Uterus (tissue), 4 donors: ENCODE results near the gene SMIM43. TPM values are rescaled to one million over a fixed set of nuclear protein-coding genes. Genes with fewer than 3 reads are reported as not detected.
A peak's percentile ranks its signal among the peaks of the same experiment; 100 is the strongest.

Experiments
- DNase-seq, 2 donors: peaks; one replicate each; pipeline ENCODE4 v3.0.0-alpha.2; 2019 to 2020
- H3K27ac ChIP-seq, 2 donors: fragments of 200-600 bp; sonication (generic); 1 replicate in 1 of 2; 2 replicates in 1 of 2; pipeline ENCODE4 v1.5.1; 2016 to 2018
- H3K27me3 ChIP-seq, 2 donors: fragments of 200-600 bp; sonication (generic); one replicate each; pipeline ENCODE4 v1.5.1; 2018 to 2019; ENCODE audit warnings: control low read depth in 1 of 2
- H3K36me3 ChIP-seq, 2 donors: fragments of 200-600 bp; sonication (generic); one replicate each; pipeline ENCODE4 v1.5.1; 2019; ENCODE audit warnings: control low read depth in 1 of 2
- H3K4me1 ChIP-seq, 2 donors: fragments of 200-600 bp; sonication (generic); one replicate each; pipeline ENCODE4 v1.5.1; 2018 to 2019; ENCODE audit warnings: control low read depth in 1 of 2
- H3K4me3 ChIP-seq, 2 donors: fragments of 200-600 bp; sonication (generic); 1 replicate in 1 of 2; 2 replicates in 1 of 2; pipeline ENCODE4 v1.5.1; 2018 to 2019; ENCODE audit warnings: mild to moderate bottlenecking in 1 of 2
- H3K9me3 ChIP-seq, 2 donors: fragments of 200-600 bp; sonication (generic); one replicate each; pipeline ENCODE4 v1.5.1; 2019; ENCODE audit warnings: control low read depth in 1 of 2
- POLR2A ChIP-seq, 2 donors: fragments of 450-650 bp; IDR thresholded peaks; one replicate each; pipeline ENCODE4 v1.6.1; 2016; ENCODE audit warnings: antibody characterized with exemption in 2 of 2, mild to moderate bottlenecking in 1 of 2, moderate library complexity in 1 of 2
- intact Hi-C: fragments of 100-400 bp; cut with DNase I; formaldehyde crosslinking; loops from one replicate; pipeline ENCODE4 v1.15.1; 2023; ENCODE audit warnings: low total_unique reads
- total RNA-seq, 4 donors: library from RNA; depleted of rRNA in 3 of 4; stranded (reverse); fragments of >200 nt in 3 of 4; gene quantifications; one replicate each; pipeline versions ENCODE4 v1.1.0 to v1.2.4, GENCODE V29; 2014 to 2023
- TF ChIP-seq, protein P1 (sequence below), 4 experiments: fragments of 200-600 bp in 2 of 4; fragments of 450-650 bp in 2 of 4; sonication (generic) in 2 of 4; IDR thresholded peaks; one replicate each; pipeline ENCODE4 v1.5.1; 2016 to 2019; ENCODE audit warnings: antibody characterized with exemption in 4 of 4, mild to moderate bottlenecking in 2 of 4, moderate library complexity in 1 of 4
- donor health status: DM: yes; HTN: yes; CAD: no.

SMIM43 gene
- under 1 TPM in 1 of 4 donors, not detected in 3; 0.41 TPM for total RNA-seq

DNA sequence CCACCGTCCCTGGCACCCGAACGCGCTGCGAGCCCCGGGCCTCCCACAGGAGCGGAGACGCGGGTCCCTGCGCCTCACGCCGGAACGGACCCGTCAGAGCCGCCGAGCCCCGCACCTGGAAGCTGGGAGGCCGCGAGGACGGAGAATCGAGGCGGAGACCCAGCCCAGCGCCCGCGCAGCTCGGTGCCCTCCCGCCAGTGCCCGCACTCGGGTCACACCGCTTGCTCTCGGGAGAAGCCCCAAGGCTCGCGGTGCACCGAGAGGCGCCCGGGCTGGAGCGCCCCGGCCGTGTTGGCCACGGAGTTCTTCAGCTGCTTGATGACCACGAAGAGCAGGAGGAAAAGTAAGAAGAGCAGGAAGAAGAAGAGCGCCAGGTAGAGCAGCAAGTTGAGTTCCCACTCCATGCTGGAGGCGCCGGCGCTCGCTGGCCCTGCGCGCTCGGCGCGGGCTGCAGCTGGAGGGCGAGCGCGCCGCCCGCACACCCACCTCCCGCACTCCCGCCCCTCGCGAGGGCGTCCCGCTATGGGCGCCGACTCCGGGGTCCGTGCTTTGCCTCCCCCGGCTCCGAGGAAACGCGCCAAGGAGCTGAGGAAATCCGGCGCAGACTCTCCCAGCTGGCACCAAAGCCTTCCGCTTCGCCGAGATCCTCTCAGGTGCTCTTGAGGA, at the start of gene SMIM43:
SMIM43 (minus strand) TSS at position 463 of the 666 bp plus-strand sequence; CDS start at position 404, 59 bp downstream.
- no peak for DNase-seq
- intact Hi-C loops = no loop called here

GRCh38 chr4:121814756-121815155, 49.8 kb upstream of the SMIM43 start:
- Histone ChIP-seq H3K4me3 (no peak overlapping the region), H3K27ac (no peak overlapping the region), H3K9me3 (no peaks in the 10 kb centered on the region), H3K27me3 (no peaks in the 10 kb centered on the region), H3K4me1 (no peaks in the 10 kb centered on the region), H3K36me3 (no peaks in the 10 kb centered on the region)
- intact Hi-C loops = no loop called here
- DNase-seq = no peak
- no peak for TF ChIP-seq POLR2A (IDR thresholded peaks at IDR 0.05)
- TF ChIP-seq, protein P1, sequence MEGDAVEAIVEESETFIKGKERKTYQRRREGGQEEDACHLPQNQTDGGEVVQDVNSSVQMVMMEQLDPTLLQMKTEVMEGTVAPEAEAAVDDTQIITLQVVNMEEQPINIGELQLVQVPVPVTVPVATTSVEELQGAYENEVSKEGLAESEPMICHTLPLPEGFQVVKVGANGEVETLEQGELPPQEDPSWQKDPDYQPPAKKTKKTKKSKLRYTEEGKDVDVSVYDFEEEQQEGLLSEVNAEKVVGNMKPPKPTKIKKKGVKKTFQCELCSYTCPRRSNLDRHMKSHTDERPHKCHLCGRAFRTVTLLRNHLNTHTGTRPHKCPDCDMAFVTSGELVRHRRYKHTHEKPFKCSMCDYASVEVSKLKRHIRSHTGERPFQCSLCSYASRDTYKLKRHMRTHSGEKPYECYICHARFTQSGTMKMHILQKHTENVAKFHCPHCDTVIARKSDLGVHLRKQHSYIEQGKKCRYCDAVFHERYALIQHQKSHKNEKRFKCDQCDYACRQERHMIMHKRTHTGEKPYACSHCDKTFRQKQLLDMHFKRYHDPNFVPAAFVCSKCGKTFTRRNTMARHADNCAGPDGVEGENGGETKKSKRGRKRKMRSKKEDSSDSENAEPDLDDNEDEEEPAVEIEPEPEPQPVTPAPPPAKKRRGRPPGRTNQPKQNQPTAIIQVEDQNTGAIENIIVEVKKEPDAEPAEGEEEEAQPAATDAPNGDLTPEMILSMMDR (IDR thresholded peaks at IDR 0.05) = no peak

More for the DNA sequence above, at the start of gene SMIM43:
- Histone ChIP-seq H3K4me1 (peaks cover 0 to 10% of the 10 kb centered on the region in 2 donors), H3K9me3 (no peaks in the 10 kb centered on the region), H3K4me3 (peak within 1 kb of the TSS in 1 of 2 donors; percentile 16), H3K27me3 (peaks cover 0 to 7% of the 10 kb centered on the region in 2 donors), H3K27ac (no peak within 1 kb of the TSS), H3K36me3 (no peaks in the 10 kb centered on the region)
- no peak for TF ChIP-seq POLR2A (IDR thresholded peaks at IDR 0.05)
- TF ChIP-seq, protein P1 (IDR thresholded peaks at IDR 0.05) = no peak

DNA sequence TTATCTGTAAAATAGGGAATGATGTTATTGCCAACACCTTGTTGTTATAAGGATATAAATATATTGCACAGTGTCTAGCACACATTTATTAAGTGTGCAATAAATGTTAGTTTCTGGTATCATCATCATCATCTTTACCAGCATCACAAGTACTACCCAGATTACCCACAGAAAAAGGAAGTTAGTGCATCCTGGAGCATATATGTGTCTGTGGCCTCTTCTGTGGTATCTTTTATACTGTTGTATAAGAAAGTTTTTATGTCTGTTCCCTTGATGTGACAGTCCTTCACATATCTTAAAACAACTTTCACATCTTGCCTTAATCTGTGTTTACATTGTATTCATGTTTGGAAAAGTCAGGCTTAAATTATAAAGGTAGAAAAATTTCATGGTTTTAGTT, 46.2 kb upstream of the SMIM43 start:
- H3K4me1 ChIP-seq = no peaks in the 10 kb centered on the region
- no peaks in the 10 kb centered on the region for H3K36me3 ChIP-seq
- TF ChIP-seq POLR2A (IDR thresholded peaks at IDR 0.05) = no peak
- TF ChIP-seq, protein P1 (IDR thresholded peaks at IDR 0.05) = no peak
- no peak for DNase-seq
- no peaks in the 10 kb centered on the region for H3K9me3 ChIP-seq
- intact Hi-C loops = no loop called here
- H3K27me3 ChIP-seq = no peaks in the 10 kb centered on the region
- no peak overlapping the region for H3K27ac ChIP-seq
- H3K4me3 ChIP-seq = no peak overlapping the region

GRCh38 chr4:121806411-121806810, 41.4 kb upstream of the SMIM43 start:
- intact Hi-C loops = no loop called here
- no peak for DNase-seq
- peaks cover 0 to 5% of the 10 kb centered on the region in 2 donors for H3K4me1 ChIP-seq
- H3K9me3 ChIP-seq = no peaks in the 10 kb centered on the region
- no peaks in the 10 kb centered on the region for H3K36me3 ChIP-seq
- no peaks in the 10 kb centered on the region for H3K27me3 ChIP-seq
- H3K4me3 ChIP-seq = no peak overlapping the region
- TF ChIP-seq, protein P1 (IDR thresholded peaks at IDR 0.05) = no peak
- TF ChIP-seq POLR2A (IDR thresholded peaks at IDR 0.05) = no peak
- no peak overlapping the region for H3K27ac ChIP-seq

DNA sequence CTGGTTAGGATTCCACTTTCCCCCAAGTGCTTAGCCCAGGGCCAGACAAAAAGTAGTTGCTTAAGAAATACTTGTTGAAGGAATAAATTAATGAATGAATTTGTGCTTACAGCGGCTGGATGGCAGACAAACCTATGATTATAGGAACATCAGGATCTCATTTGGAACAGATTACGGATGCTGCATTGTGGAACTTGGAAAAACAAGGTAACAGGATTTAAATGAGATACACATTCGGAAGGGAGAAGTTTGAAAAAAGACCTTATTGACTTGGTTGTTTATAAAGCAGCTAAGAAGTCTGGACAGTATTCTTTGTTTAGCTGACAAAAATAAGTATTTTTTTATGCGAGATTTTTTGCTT, 36.7 kb upstream of the SMIM43 start:
- intact Hi-C loops = no loop called here
- no peaks in the 10 kb centered on the region for H3K27me3 ChIP-seq
- DNase-seq = no peak
- H3K36me3 ChIP-seq = no peaks in the 10 kb centered on the region
- H3K4me3 ChIP-seq = peak overlapping the region; percentile 74 to 88
- TF ChIP-seq, protein P1 (IDR thresholded peaks at IDR 0.05) = no peak
- no peak for TF ChIP-seq POLR2A (IDR thresholded peaks at IDR 0.05)
- peaks cover 0 to 5% of the 10 kb centered on the region in 2 donors for H3K4me1 ChIP-seq
- H3K9me3 ChIP-seq = no peaks in the 10 kb centered on the region
- H3K27ac ChIP-seq = peak overlapping the region; percentile 83 to 94
